Measurements from ENCODE around the gene TWIST2. TPM values are rescaled to one million over a fixed set of nuclear protein-coding genes. Genes with fewer than 3 reads are reported as not detected.

TWIST2 gene
- polyA plus RNA-seq, 3 donors = 3.4 to 99.9 (median 63.3) TPM

DNA sequence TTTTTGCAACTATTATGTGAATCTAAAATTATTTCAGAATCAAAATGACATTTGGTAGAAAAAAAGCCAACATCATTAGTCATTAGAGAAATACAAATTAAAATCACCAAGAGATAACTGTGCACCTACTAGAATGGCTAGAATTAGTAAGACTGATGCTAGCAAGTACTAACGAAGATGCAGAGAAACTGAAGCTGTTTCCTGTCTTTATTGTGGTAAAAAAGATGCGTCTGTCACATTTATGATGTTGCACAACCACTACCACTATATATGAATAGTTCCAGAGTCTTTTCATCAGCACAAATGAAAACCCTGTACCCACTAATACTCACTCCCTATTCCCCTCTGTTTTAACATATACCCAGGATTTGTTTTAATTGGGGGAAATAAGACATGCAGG, 16.7 kb upstream of the TWIST2 start:
- no peak overlapping the region for H3K27ac ChIP-seq (ENCODE audit: low read depth, low read length)
- 31 to 44% (median 37%) methylated on average over 2 of the region's 2 CpGs for WGBS, 3 donors

DNA sequence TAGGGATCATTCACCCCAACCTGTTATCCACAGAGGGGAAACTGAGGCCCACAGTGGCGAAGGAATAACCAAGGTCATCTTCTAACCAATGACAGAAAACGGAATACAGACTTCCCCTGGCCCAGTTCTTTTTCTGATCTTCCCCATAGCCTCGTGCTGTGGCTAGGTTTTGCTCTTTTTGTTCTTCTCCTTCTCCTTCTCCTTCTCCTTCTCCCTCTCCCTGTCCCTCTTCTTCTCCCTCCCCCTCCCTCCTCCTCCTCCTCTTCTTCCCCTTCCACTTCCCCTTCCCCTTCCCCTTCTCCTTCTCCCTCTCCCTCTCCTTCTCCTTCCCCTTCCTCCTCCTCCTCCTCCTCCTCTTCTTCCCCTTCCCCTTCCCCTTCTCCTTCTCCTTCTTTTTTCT, 12.9 kb upstream of the TWIST2 start:
- 72 to 88% (median 80%) methylated on average over 3 of the region's 3 CpGs for WGBS, 3 donors

DNA sequence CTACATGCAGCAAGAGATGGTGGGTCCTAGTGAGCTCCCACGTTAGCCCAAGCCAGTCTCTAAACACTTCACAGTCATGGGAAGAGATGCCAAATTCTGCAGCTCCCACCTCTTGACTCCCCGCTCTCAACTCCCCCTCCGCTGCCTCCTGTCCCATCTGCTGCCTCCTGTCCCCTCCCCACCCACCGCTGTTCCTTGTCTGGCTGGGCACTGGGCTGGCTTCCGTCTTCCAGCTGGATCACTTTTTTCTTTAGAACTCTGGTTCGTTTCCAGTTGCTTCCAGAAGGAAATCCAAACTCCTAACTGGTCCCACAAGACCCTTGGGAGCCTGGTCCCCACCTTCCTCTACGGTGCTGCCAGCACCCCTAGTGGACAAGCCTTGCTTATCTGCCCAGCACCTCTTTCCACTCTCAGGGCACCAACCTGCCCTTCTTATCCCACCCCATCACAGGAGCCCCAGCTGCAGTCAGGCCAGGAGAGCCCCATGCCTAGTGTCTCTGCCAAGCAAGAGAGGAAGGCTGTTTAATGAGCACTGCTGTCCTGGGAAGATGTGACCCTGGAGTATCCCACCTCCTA, 12.1 kb upstream of the TWIST2 start:
- H3K27ac ChIP-seq (ENCODE audit: low read depth, low read length) = no peak overlapping the region
- WGBS, 3 donors = 50 to 62% (median 57%) methylated on average over 7 of the region's 7 CpGs

More for the DNA sequence above, 12.9 kb upstream of the TWIST2 start:
- no peak overlapping the region for H3K27ac ChIP-seq (ENCODE audit: low read depth, low read length)

DNA sequence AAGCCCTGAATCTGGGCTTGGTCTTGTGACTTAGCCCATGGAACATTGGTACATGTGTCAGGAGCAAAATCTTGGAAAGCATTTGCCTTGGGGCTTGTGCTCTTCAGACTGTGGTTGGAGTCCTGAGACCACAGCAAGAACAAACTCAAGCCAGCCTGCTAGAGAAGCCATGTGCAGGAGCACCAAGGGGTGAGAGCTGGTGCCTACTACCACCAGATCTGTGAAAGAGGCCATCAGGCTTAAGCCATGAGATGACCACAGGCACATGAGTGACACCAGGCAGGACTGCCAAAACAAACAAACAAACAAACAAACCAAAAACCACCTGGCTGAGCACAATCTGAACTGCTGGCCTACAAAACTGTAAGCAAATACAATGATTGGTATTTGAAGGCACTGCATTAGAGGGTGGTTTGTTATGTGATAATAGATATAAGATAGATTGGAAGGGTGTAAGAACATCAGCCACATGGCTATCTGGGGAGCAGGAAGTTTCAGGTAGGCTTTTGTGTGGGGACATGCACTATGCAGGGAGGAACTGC, 9.0 kb upstream of the TWIST2 start:
- H3K27ac ChIP-seq (ENCODE audit: low read depth, low read length) = no peak overlapping the region

DNA sequence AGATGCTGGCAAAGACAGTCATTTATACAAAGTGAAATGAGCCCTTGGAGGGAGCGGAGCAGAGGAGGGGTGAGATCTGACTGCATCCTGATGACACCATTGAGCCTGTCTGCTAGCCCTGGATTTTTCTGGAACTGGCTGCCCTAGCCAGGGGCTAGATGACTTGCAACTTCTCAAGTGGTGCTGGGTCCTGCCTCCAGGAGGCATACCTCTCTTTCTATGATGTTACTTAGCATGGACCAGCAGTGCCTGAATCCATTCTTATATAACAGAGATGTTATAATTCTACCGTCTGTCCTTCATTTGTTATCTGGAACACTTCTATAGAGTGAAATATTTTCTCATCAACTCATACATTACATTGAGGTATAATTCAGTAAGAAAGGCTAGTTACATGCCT, 8.5 kb upstream of the TWIST2 start:
- 85 to 97% (median 93%) methylated on average over 2 of the region's 2 CpGs for WGBS, 3 donors
- no peak overlapping the region for H3K27ac ChIP-seq (ENCODE audit: low read depth, low read length)

DNA sequence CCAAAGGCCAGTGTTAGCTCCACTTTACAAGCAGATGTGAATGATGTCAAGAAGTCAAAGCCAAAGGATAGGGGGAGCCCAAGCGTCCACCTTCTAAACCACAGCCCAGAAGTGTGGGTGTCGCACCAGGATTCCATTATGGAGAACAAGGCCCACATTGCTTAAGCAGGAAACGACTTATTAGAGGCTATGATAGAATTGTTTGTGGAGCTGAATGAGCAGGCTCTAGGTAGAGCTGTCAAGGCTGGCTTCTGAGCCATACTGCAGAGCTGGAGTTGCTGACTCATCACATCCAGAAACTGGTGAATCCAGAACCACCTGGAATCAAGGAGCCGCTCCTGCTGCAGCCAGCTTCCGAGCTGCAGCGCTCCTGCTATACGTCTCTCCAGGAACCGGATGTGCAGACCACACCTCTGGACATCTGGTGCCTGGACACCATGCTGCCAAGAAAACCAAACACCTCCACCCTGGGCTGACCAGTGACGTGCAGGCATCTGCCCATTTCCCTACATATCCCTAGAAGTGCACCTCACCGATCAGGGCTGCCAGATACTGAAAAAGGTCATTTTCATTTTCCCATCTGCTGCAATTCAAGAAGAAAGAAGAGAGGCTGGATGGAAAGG, 6.2 kb upstream of the TWIST2 start:
- WGBS, 3 donors = 69 to 73% (median 71%) methylated on average over 10 of the region's 10 CpGs

DNA sequence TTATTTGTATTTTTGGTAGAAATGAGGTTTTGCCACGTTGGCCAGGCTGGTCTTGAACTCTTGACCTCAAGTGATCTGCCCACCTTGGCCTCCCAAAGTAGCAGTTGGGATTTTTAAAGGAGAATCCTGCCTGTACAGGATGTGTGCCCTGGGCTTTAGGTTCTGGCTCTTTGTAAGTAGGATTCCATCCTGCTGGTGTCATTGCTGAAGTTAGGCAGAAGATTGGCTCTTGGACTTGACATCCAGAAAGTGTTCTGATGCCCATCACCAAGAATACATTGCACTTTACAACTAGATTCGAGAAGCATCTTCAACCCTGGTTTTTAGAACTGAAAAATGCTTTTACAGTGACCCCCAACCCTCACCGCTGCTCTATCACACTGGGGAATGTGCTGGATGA, 4.4 kb upstream of the TWIST2 start:
- no peak overlapping the region for H3K27ac ChIP-seq (ENCODE audit: low read depth, low read length)
- 52 to 69% (median 67%) methylated on average over 3 of the region's 3 CpGs for WGBS, 3 donors

More for the DNA sequence above, 6.2 kb upstream of the TWIST2 start:
- no peak overlapping the region for H3K27ac ChIP-seq (ENCODE audit: low read depth, low read length)

DNA sequence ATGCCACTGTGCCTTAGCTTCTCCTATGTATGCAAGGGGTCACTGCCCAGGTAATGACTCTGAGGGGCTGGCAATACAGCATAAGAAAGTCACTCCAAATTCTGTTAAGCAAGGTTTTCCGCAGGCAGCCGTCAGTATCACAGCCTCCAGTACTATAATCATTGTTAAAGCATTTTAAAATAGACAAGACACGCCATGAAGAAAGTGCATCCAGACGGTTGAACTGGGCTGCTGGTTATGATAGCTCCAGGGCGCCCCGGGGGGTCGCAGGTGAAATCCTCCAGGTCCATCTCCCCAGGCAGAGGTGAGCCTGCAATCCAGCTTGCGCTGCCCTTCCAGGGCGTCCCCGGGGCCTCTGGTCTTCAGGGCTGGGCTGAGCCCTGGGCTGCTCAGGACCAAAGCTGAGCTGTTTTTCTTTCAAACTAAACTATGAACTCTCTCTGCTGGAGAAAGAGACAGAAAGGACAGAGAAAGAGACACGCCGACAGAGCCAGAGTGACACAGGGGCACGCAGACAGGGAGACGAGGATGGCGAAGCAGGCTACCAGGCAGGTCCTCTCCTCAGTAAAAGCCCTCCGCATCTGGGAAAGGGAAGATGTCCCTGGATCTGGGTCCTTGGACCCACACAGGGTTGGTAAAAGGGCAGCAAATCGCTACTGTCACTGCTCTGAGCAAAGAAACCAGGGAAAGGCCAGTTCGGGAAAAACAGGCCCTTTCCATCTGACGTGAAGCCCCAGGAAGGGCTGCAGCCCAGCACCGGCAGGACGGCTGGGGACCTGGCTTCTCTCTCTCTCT, 2.1 kb upstream of the TWIST2 start:
- no peak overlapping the region for H3K27ac ChIP-seq (ENCODE audit: low read depth, low read length)
- WGBS, 3 donors = 50 to 63% (median 61%) methylated on average over 21 of the region's 21 CpGs

DNA sequence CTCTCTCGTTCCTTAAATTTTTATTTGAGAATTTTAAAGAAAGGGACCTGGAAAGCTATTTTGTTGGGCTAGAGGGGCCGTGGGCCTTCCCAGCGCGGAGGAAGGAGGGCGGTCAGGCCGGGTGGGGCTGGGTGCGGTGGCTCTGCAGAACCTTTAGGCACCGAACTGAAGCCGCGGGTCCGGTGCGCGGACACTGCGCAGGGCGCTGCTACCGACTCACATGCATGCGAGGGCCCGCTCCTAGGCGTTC, 1.6 kb upstream of the TWIST2 start:
- no peak overlapping the region for H3K27ac ChIP-seq (ENCODE audit: low read depth, low read length)
- 5 to 25% (median 10%) methylated on average over 19 of the region's 19 CpGs for WGBS, 3 donors

DNA sequence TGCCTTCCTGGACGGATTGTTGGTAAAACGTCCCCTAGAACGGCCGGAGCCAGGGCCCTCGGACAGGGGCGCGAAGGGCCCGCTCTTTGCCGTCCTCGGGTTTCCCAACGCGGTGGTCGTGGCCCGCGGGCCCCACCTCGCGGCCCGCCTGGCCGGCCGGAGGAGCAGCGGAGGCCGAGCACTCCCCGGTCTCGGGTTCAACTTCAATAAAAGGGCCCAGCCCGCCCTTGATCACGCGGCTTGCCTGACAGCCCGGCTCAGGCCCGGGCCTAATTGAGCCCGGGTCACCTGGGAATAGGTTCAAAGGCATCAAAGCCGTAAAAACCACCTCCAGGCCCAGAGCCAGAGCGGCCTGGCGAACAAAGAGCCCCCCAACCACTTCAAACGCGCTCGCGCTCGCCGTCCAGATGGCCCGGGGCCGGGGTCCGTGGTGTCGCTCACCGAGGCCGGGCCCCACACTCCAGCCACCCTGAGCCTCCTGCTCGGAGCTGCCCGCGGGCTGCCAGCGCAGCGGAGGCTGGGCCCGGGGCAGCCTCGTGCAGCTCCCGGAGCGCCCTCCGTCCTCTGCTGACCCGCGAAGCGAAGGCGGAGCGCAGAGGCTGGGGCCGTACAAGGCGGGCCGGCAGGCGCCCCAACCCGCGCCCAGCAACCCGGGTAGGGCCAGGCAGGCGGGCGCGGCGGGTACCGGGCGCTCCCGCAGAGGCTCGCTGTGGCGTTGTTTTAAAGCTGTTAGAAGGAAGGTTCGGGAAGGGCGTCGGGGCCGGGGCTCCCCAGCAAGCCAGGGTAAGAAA, 1.1 kb upstream of the TWIST2 start:
- no peak overlapping the region for H3K27ac ChIP-seq (ENCODE audit: low read depth, low read length)
- 6 to 9% (median 8%) methylated on average over 55 to 80 of the region's 80 CpGs for WGBS, 3 donors

DNA sequence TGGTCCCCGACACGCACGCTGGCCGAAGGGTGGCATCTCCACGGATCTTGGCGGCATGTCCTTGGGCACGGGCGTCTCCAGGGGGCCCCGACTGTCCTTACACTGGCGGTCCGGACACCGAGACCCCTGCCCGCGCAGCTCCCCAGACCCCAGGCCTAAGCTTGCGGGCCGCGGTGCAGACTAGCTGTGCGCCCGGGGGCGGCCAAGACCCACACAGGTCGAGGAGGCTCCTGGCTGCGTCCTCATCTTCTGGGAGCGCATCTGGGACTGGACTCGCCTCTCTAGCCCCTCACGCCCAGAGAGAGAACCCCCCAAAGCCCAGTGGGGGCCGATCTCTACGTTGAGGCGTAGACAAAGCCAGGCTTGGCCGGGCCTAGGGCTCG, 475 bp upstream of the TWIST2 start:
- WGBS, 3 donors = 4 to 6% (median 5%) methylated on average over 24 to 30 of the region's 30 CpGs
- H3K27ac ChIP-seq (ENCODE audit: low read depth, low read length) = no peak overlapping the region

DNA sequence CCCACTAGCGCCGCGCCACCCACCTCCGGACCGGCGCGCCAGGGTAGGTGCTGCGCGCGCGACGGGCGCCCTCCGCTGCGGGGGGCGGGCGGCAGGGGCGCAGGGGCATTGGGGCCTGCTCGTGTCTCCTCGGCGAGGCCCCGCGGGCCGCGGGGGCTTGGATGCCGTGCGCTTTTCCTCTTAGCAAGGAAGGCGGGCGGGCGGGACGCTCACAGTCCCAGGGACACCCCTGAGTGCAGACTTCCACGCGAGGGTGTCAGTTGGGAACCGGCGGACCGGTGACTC, 748 bp downstream of the TWIST2 start:
- WGBS, 3 donors = 2 to 8% (median 5%) methylated on average over 31 to 36 of the region's 36 CpGs
- no peak overlapping the region for H3K27ac ChIP-seq (ENCODE audit: low read depth, low read length)

DNA sequence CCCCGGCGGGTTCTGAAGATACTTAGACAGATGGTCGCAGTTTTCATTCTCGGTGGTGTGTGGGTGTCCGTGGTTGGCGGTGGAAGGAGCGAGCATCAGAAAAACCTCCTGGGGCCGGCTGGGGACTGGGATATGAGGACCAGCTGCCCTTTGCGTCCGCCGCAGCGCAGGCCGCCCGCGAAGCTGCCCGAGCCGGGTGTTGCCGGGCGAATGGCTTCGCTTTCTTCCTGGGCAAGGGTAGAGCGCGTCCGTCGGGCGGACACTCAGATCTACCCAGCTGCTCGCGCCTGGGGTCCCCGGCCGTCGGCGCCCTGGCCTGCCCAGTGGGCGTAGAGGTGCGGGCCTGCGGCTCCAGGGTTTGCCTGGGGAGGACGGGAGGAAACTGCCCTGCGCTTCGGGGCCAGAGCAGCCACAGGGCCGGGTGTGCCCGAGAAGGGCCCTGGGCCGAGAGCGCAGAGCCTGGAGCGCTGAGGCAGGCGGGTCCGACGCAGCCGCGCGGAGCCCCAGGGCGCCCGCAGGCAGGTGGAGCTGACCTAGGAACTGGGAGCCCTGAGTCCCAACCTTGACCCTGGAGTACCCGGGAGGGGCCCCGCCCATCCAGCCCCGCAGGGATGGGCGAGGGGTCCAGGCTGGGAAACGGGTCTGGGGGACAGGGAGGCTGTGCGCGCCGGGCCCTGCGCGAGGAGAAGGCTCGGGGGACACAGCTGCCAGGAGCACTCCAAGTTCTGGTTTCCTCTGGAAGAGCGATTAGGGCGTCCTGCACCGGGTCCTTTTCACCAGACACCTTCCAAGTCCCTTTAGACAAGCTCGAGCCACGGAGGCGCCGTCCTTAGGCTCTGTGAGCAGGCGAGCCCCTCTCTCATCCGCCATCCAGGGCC, 1.3 kb downstream of the TWIST2 start:
- H3K27ac ChIP-seq (ENCODE audit: low read depth, low read length) = no peak overlapping the region
- 5 to 6% (median 5%) methylated on average over 67 to 70 of the region's 70 CpGs for WGBS, 3 donors

DNA sequence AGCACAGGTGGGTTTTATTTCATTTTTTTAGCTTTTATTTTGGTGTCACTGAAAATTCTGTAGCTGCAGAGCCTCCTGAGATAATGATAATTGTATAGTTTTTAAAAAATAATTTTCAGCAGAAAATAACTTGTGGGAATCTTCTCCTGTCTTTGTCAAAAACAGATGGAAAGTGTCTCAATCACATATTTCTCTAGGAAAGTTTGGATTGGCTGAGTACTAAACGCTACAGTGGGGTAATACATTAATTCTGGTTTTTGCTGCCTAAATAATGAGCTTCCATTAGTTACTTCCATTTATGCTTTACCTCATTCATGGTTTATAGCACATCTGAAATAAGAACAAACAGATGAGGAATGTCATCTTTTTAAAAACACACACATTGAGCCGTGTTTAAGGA, 2.2 kb downstream of the TWIST2 start:
- WGBS, 3 donors = 54 to 62% (median 57%) methylated on average over 2 of the region's 2 CpGs
- no peak overlapping the region for H3K27ac ChIP-seq (ENCODE audit: low read depth, low read length)

DNA sequence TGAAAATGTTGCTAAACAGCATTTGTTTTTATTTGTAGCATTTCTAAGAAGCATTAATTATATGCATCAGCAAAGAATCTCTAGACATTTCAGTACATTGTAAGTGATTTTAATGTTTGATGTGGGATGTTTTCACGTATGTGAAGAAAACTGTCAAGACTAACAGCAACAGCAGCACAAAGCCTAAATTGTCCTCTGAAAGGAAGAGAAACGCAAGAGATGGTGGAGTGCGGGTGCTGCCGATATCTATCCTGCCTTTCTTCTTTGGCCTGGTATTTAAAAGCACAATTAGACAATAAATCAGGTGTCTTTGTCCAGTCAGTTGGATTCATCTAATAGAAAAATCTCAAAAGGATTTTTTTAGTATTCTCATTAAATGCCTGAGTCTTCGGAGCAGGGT, 3.1 kb downstream of the TWIST2 start:
- no peak overlapping the region for H3K27ac ChIP-seq (ENCODE audit: low read depth, low read length)
- WGBS, 3 donors = 61 to 64% (median 62%) methylated on average over 5 of the region's 5 CpGs

DNA sequence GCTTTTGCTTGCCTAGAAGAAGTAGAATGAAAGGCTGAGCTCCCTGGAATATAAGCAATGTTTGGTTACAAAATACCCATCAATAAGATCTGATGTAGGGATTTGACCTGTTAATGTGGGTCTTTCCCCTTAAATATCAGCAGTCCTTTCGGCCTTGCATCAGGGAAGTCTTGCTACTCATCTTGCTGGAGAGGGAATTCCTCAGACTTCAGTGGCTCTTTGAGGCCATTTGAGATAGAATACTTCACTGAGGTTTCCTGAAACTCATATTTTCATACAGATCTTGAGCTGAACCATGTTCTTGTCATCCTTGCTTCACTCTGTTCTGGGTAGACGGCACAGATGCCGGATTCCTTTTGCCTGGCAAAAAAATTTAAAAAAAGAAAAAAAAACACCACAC, 3.9 kb downstream of the TWIST2 start:
- WGBS, 3 donors = 57 to 76% (median 74%) methylated on average over 3 of the region's 3 CpGs

DNA sequence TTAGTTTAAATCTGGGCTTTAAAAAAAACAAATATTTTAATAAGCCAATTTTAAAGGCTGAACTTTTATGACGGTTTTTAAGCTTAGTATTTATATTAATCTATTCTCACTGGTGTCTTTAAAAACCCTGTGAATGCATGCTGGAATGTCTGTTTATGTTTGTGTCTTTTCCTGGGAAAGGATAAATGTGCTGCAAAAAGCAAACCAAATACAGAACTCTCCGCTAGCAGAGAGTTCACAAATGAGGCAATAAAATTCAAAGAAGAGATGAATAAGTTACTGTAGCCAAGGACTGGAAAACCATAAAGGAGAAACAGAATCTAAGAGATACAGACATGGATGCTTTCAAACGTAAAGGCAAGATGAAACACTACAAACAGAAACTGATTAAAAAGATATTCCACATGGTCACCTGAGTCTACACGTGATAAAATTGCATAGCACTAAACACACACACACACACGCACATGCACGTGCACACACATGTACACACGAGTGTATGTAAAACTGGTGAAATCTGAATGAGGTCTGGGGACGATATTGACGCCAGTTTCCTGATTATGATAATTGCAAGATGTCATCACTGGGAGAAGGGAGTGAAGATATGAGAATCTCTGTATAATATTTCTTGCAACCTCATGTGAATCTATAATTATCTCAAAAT, 4.5 kb downstream of the TWIST2 start:
- WGBS, 3 donors = 46 to 62% (median 48%) methylated on average over 9 of the region's 9 CpGs
- H3K27ac ChIP-seq (ENCODE audit: low read depth, low read length) = no peak overlapping the region

More for the DNA sequence above, 3.9 kb downstream of the TWIST2 start:
- no peak overlapping the region for H3K27ac ChIP-seq (ENCODE audit: low read depth, low read length)

DNA sequence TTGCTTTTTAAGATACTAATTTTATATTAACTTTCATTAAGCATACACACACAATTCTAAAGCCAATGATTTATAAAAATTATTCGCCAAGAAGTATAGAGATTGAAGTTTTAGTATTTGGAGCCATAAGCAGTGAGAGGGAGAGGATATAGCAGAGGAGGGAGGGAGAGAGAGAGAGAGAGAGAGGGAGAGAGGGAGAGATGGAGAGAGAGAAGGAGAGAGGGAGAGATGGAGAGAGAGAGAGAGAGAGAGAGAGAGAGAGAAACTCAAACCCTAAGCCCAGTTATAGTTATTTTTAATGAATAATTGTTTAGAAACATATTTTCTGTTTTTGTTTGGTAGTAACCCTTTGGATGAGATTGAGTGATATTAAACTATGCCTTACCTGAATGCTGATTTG, 5.3 kb downstream of the TWIST2 start:
- 84 to 96% (median 84%) methylated on average over 1 of the region's 1 CpG for WGBS, 3 donors
- no peak overlapping the region for H3K27ac ChIP-seq (ENCODE audit: low read depth, low read length)
